GM12878 (cell line): ENCODE measurements around the gene ADAMTS5. TPM values are rescaled to one million over a fixed set of nuclear protein-coding genes. Genes with fewer than 3 reads are reported as not detected.

Experiments
- ATAC-seq: fragments of 200-7000 bp; cut with Tn5 transposase; 3 replicates; pipeline ENCODE4 v1.9.1; 2020; ENCODE audit warnings: mild to moderate bottlenecking, moderate library complexity
- BruUV-seq: library from RNA; stranded (reverse); fragments of 400-500 nt; replicated peaks from 2 replicates; lab custom pipeline; 2021; lab: Mats Ljungman, UMichigan
- CTCF ChIA-PET: fragments of 300-600 bp; sonication (Branson Sonifier 250); formaldehyde crosslinking; extraction: SDS; loops from one replicate; lab custom pipeline; 2021; ENCODE audit warnings: inconsistent platforms; lab: Yijun Ruan, JAX
- POLR2A ChIA-PET: fragments of 350-600 bp; formaldehyde crosslinking; extraction: SDS; loops from one replicate; lab custom pipeline; 2021; ENCODE audit warnings: inconsistent platforms; lab: Charles Lee
- RAD21 ChIA-PET: fragments of 300-600 bp; sonication (Branson Sonifier 250); formaldehyde crosslinking; loops from one replicate; lab custom pipeline; 2023; ENCODE audit warnings: antibody characterized with exemption; ENCODE audit not compliant: unreplicated experiment; lab: Charles Lee
- SMC1A ChIA-PET: fragments of 300-600 bp; sonication (Branson Sonifier 250); formaldehyde crosslinking; loops from one replicate; lab custom pipeline; 2023; ENCODE audit not compliant: unreplicated experiment, uncharacterized antibody; lab: Charles Lee
- DNase-seq: peaks from one replicate; pipeline ENCODE4 v3.0.0-alpha.2; 2011; ENCODE audit warnings: low read depth, low spot score
- FAIRE-seq: peaks from 3 replicates; lab custom pipeline; 2011; peaks lifted over from hg19 to GRCh38; lab: Jason Lieb, UNC
- H2AFZ ChIP-seq: 2 replicates; pipeline ENCODE4 v1.6.0; 2011; ENCODE audit warnings: low read depth, low read length, control low read depth; ENCODE audit not compliant: control insufficient read depth
- H3K27ac ChIP-seq: 2 replicates; pipeline ENCODE4 v1.5.1; 2011; ENCODE audit warnings: control low read depth; ENCODE audit not compliant: control insufficient read depth, insufficient read depth
- H3K27me3 ChIP-seq, 2 experiments: replicated peaks in 1 of 2; 2 replicates each; pipeline versions ENCODE4 v1.6.0 to v1.6.1; 2011; ENCODE audit warnings: low read length in 1 of 2; ENCODE audit not compliant: control insufficient read depth in 2 of 2, insufficient read depth in 2 of 2
- H3K36me3 ChIP-seq, 2 experiments: 2 replicates each; pipeline ENCODE4 v1.5.1; 2011; ENCODE audit warnings: low read length in 1 of 2; ENCODE audit not compliant: control insufficient read depth in 2 of 2, insufficient read depth in 2 of 2
- H3K4me1 ChIP-seq: 2 replicates; pipeline ENCODE4 v1.6.1; 2011; ENCODE audit warnings: mild to moderate bottlenecking, low read length, moderate library complexity, mixed read lengths; ENCODE audit not compliant: control insufficient read depth, insufficient read depth
- H3K4me2 ChIP-seq: 2 replicates; pipeline ENCODE4 v1.6.0; 2011; ENCODE audit warnings: control low read depth; ENCODE audit not compliant: control insufficient read depth, insufficient read depth
- H3K4me3 ChIP-seq: fragments of 200-600 bp; sonication (generic); 2 replicates; pipeline ENCODE4 v1.5.1; 2016
- H3K79me2 ChIP-seq: 2 replicates; pipeline ENCODE4 v1.6.0; 2011; ENCODE audit warnings: low read length; ENCODE audit not compliant: control insufficient read depth, insufficient read depth
- H3K9ac ChIP-seq: 2 replicates; pipeline ENCODE4 v1.8.0; 2011; ENCODE audit warnings: low read length, control low read depth, mixed read lengths; ENCODE audit not compliant: control insufficient read depth, insufficient read depth
- H3K9me3 ChIP-seq: replicated peaks from 3 replicates; pipeline ENCODE4 v1.5.1; 2011; ENCODE audit warnings: mild to moderate bottlenecking, low read length; ENCODE audit not compliant: control insufficient read depth, insufficient read depth
- H4K20me1 ChIP-seq: 2 replicates; pipeline ENCODE4 v1.6.0; 2011; ENCODE audit not compliant: control insufficient read depth, insufficient read depth
- FOXK2 ChIP-seq: fragments of 450-650 bp; IDR thresholded peaks from 2 replicates; pipeline ENCODE4 v1.6.1; 2017; ENCODE audit warnings: mild to moderate bottlenecking, moderate library complexity
- MEF2B ChIP-seq: fragments of 450-650 bp; IDR thresholded peaks from 2 replicates; pipeline ENCODE4 v1.6.1; 2018; ENCODE audit warnings: mild to moderate bottlenecking, moderate library complexity; ENCODE audit not compliant: partially characterized antibody, poor library complexity, severe bottlenecking
- NFYA ChIP-seq: IDR thresholded peaks from 2 replicates; pipeline ENCODE4 v1.6.1; 2011; ENCODE audit warnings: low read depth, mild to moderate bottlenecking, low read length, improper control_type of control experiment, borderline replicate concordance
- NFYB ChIP-seq: IDR thresholded peaks from 2 replicates; pipeline ENCODE4 v1.6.1; 2011; ENCODE audit warnings: low read depth, mild to moderate bottlenecking, low read length, improper control_type of control experiment, moderate library complexity; ENCODE audit not compliant: insufficient read depth
- RBBP5 ChIP-seq: fragments of 200-600 bp; sonication (generic); conservative IDR thresholded peaks from 2 replicates; pipeline ENCODE4 v1.6.1; 2016
- SMAD1 ChIP-seq: fragments of 450-650 bp; IDR thresholded peaks from 2 replicates; pipeline ENCODE4 v1.6.1; 2018; ENCODE audit warnings: mild to moderate bottlenecking, low read depth; ENCODE audit not compliant: partially characterized antibody
- SPI1 ChIP-seq: IDR thresholded peaks from 2 replicates; pipeline ENCODE4 v1.6.1; 2011; ENCODE audit warnings: low read depth, mild to moderate bottlenecking, low read length, moderate library complexity, borderline replicate concordance; ENCODE audit not compliant: insufficient read depth
- YY1 ChIP-seq: IDR thresholded peaks from 2 replicates; pipeline ENCODE4 v1.6.1; 2011; ENCODE audit warnings: low read depth, mild to moderate bottlenecking, low read length
- WGBS: methylation state at CpG from one replicate; pipeline ENCODE4 v1.1.6; 2016; ENCODE audit warnings: low lambda C conversion rate; ENCODE audit not compliant: insufficient replicate concordance, insufficient coverage; ENCODE audit errors: missing lambda C conversion rate; 5-methylcytosine and 5-hydroxymethylcytosine counted together
- in situ Hi-C: fragments of 300-500 bp; cut with MboI; formaldehyde crosslinking; loops from 9 replicates; pipeline ENCODE4 v1.14.3; 2018; ENCODE audit warnings: mixed read lengths
- intact Hi-C: fragments of 100-400 bp; cut with micrococcal nuclease; formaldehyde crosslinking; loops from one replicate; pipeline ENCODE4 v1.14.2; 2022; ENCODE audit not compliant: unreplicated experiment
- polyA plus RNA-seq, 11 experiments: library from polyadenylated mRNA; depleted of rRNA in 4 of 11; unstranded in 6 of 11; stranded (reverse) in 5 of 11; fragments of >200 nt; fragmentation: Nextera tagmentation in 4 of 11; fragmentation: Illumina TruSeq in 1 of 11; extraction: Ambion mirVana in 4 of 11; extraction: Trizol in 1 of 11; gene quantifications; 1 replicate in 1 of 11; 2 replicates in 10 of 11; pipeline versions ENCODE4 v1.2.1 to v1.2.3, GENCODE V29; 2011 to 2016; ENCODE audit warnings: inconsistent platforms in 2 of 11, missing spikeins in 2 of 11, low read depth in 1 of 11
- total RNA-seq, 4 experiments: library from RNA; depleted of rRNA in 3 of 4; stranded (reverse); fragments of >200 nt in 3 of 4; fragmentation: Illumina TruSeq in 1 of 4; extraction: Trizol in 1 of 4; gene quantifications; 2 replicates each; pipeline versions ENCODE4 v1.2.1 to v1.2.3, GENCODE V29; 2013 to 2021
- TF ChIP-seq, protein P1 (sequence below): IDR thresholded peaks from 2 replicates; pipeline ENCODE4 v1.6.1; 2012; ENCODE audit warnings: low read length, inconsistent platforms
- TF ChIP-seq, protein P2 (sequence below): fragments of 450-650 bp; IDR thresholded peaks from 2 replicates; pipeline ENCODE4 v1.6.1; 2017; ENCODE audit warnings: mild to moderate bottlenecking, moderate library complexity

Gene ADAMTS5
- total and polyA plus RNA-seq, 10 of the 15 experiments (the other 5 are each of a cell fraction or from before 2014, with no cell fraction given), result not detected

DNA sequence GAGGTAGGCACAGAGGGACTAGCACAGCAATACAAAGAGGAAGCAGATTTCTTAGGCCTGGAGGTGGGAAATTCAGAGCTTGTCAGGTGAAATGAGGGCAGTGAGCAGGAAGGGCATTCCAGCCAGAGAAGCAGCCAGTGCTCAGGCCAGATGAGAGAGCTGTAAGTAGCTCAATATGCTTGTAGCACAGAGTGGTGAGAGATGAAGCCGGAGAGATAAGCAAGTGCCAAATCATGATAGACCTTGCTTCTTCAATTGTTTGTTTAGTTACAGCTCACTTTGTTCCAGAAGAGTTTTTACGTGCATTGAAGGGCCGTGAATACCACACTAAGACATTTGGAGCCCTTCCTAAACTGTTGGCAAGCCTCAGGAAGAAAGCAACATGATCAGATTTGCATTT lies 79.6 kb downstream of the ADAMTS5 start:
- intact Hi-C loops, result no loop called here
- Histone ChIP-seq H3K27me3 (no peaks in the 10 kb centered on the region), H3K79me2 (no peaks in the 10 kb centered on the region), H3K36me3 (no peaks in the 10 kb centered on the region), H3K9ac (no peak overlapping the region), H3K4me3 (no peak overlapping the region), H2AFZ (no peak overlapping the region), H3K4me1 (no peaks in the 10 kb centered on the region), H3K9me3 (no peaks in the 10 kb centered on the region), H3K27ac (no peak overlapping the region), H4K20me1 (no peaks in the 10 kb centered on the region), H3K4me2 (no peak overlapping the region)
- in situ Hi-C loops, result no loop called here
- ChIA-PET POLR2A (no interaction called here), SMC1A (no interaction called here), CTCF (no interaction called here), RAD21 (no interaction called here)
- TF ChIP-seq MEF2B (no peak), SMAD1 (no peak)
- TF ChIP-seq, protein P1, sequence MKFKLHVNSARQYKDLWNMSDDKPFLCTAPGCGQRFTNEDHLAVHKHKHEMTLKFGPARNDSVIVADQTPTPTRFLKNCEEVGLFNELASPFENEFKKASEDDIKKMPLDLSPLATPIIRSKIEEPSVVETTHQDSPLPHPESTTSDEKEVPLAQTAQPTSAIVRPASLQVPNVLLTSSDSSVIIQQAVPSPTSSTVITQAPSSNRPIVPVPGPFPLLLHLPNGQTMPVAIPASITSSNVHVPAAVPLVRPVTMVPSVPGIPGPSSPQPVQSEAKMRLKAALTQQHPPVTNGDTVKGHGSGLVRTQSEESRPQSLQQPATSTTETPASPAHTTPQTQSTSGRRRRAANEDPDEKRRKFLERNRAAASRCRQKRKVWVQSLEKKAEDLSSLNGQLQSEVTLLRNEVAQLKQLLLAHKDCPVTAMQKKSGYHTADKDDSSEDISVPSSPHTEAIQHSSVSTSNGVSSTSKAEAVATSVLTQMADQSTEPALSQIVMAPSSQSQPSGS, result no peak
- 25% methylated on average over 3 of the region's 3 CpGs for WGBS
- FAIRE-seq (no peak), DNase-seq (no peak), ATAC-seq (no peak)
- no TSS peak for BruUV-seq

DNA sequence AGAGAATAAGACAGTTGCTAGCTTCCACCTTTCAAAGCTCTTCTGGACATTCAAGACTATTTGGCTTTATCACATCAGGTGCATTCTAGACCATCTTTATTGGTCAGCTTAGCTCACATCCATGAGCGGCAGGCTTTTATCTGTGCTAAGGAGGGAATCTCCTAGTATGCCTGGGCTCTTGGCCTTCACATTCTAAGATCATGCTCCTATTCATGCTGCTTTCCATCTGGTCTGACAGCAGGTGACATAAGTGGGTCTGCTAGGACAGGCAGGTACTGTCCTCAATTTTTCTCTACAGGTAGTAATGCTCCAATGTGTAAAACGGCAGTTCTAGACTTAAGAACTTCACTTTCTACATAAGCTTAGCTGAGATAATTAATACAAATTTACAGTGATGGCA lies 82.5 kb downstream of the ADAMTS5 start:
- DNase-seq (no peak), FAIRE-seq (no peak)
- no peaks in the 10 kb centered on the region for H3K36me3 ChIP-seq
- in situ Hi-C loops, result no loop called here
- SMC1A ChIA-PET, result no interaction called here
- no peak overlapping the region for H3K9ac ChIP-seq
- no peak overlapping the region for H3K4me3 ChIP-seq
- no peak for TF ChIP-seq NFYA
- no peak for TF ChIP-seq SPI1
- TF ChIP-seq NFYB, result no peak
- TF ChIP-seq RBBP5, result no peak
- TF ChIP-seq, protein P2, sequence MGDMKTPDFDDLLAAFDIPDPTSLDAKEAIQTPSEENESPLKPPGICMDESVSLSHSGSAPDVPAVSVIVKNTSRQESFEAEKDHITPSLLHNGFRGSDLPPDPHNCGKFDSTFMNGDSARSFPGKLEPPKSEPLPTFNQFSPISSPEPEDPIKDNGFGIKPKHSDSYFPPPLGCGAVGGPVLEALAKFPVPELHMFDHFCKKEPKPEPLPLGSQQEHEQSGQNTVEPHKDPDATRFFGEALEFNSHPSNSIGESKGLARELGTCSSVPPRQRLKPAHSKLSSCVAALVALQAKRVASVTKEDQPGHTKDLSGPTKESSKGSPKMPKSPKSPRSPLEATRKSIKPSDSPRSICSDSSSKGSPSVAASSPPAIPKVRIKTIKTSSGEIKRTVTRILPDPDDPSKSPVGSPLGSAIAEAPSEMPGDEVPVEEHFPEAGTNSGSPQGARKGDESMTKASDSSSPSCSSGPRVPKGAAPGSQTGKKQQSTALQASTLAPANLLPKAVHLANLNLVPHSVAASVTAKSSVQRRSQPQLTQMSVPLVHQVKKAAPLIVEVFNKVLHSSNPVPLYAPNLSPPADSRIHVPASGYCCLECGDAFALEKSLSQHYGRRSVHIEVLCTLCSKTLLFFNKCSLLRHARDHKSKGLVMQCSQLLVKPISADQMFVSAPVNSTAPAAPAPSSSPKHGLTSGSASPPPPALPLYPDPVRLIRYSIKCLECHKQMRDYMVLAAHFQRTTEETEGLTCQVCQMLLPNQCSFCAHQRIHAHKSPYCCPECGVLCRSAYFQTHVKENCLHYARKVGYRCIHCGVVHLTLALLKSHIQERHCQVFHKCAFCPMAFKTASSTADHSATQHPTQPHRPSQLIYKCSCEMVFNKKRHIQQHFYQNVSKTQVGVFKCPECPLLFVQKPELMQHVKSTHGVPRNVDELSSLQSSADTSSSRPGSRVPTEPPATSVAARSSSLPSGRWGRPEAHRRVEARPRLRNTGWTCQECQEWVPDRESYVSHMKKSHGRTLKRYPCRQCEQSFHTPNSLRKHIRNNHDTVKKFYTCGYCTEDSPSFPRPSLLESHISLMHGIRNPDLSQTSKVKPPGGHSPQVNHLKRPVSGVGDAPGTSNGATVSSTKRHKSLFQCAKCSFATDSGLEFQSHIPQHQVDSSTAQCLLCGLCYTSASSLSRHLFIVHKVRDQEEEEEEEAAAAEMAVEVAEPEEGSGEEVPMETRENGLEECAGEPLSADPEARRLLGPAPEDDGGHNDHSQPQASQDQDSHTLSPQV, result no peak
- TF ChIP-seq YY1, result no peak
- no peak for TF ChIP-seq FOXK2
- TF ChIP-seq, all 136 proteins: peak for 0
- no TSS peak for BruUV-seq
- Histone ChIP-seq H2AFZ (no peak overlapping the region), H3K79me2 (no peaks in the 10 kb centered on the region), H3K27me3 (no peaks in the 10 kb centered on the region), H3K27ac (no peak overlapping the region), H3K4me2 (no peak overlapping the region), H3K9me3 (no peaks in the 10 kb centered on the region; the same call in 2 of the 3 replicates), H4K20me1 (no peaks in the 10 kb centered on the region), H3K4me1 (no peaks in the 10 kb centered on the region)
- ChIA-PET RAD21 (no interaction called here), POLR2A (no interaction called here), CTCF (no interaction called here)
- intact Hi-C loops, result no loop called here
- no peak for ATAC-seq
- WGBS, result 0% methylated on average over 2 of the region's 2 CpGs
